VCaP (cell line): ENCODE data around the gene STXBP4.

ENCODE experiments used
- H3K27ac ChIP-seq: fragments of 450-650 bp; 2 replicates; pipeline ENCODE4 v1.5.1; 2017
- TF ChIP-seq, protein P1 (sequence below): fragments of 450-650 bp; conservative IDR thresholded peaks from 2 replicates; pipeline ENCODE4 v1.5.1; 2017; ENCODE audit warnings: mild to moderate bottlenecking, moderate library complexity

The STXBP4 gene

GRCh38 chr17:54935471-54935870 is 33.1 kb upstream of the STXBP4 start:
- no peak overlapping the region for H3K27ac ChIP-seq
- TF ChIP-seq, protein P1, sequence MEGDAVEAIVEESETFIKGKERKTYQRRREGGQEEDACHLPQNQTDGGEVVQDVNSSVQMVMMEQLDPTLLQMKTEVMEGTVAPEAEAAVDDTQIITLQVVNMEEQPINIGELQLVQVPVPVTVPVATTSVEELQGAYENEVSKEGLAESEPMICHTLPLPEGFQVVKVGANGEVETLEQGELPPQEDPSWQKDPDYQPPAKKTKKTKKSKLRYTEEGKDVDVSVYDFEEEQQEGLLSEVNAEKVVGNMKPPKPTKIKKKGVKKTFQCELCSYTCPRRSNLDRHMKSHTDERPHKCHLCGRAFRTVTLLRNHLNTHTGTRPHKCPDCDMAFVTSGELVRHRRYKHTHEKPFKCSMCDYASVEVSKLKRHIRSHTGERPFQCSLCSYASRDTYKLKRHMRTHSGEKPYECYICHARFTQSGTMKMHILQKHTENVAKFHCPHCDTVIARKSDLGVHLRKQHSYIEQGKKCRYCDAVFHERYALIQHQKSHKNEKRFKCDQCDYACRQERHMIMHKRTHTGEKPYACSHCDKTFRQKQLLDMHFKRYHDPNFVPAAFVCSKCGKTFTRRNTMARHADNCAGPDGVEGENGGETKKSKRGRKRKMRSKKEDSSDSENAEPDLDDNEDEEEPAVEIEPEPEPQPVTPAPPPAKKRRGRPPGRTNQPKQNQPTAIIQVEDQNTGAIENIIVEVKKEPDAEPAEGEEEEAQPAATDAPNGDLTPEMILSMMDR = no peak

DNA sequence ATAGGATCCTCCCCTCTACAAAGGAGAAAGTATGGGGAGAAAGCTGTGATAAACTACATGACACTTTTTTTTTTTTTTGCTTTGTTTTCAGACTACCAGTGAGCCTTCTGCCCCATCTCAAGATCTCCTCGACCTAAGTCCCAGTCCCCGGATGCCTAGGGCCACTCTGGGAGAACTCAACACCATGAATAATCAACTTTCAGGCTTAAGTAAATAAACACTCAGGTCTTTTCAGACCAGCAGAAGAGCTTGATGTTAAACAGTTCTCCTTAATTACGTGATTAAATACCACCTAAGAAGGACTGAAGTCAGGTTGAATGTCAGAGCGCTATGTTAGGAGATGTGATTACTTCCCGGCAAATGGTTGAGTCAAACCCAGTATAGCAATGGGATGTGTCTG is 31.5 kb upstream of the STXBP4 start:
- H3K27ac ChIP-seq = no peak overlapping the region
- TF ChIP-seq, protein P1 = no peak

GRCh38 chr17:54937426-54937825 is 31.1 kb upstream of the STXBP4 start:
- TF ChIP-seq, protein P1 = no peak
- no peak overlapping the region for H3K27ac ChIP-seq

- H3K27ac ChIP-seq = no peak overlapping the region
- TF ChIP-seq, protein P1 = no peak
Measured at GRCh38 chr17:54941285-54941684, 27.3 kb upstream of the STXBP4 start.

DNA sequence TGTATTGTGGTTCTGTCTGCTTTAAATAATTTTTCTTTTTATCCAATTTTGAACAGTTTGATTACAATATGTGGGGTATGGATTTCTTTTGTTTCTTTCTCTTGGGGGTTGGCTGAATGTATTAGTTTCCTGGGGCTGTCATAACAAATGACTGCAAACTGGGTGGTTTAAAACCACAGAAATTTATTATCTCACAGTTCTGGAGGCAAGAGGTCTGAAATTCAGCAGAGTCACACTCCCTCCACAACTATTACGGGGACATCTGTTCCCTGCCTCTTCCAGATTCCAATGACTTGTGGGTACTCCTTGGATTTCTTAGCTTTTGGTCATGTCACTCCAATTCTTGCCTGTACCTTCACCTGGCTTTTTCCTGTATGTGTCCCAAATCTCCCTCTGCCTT is 23.8 kb upstream of the STXBP4 start:
- TF ChIP-seq, protein P1 = no peak
- no peak overlapping the region for H3K27ac ChIP-seq

DNA sequence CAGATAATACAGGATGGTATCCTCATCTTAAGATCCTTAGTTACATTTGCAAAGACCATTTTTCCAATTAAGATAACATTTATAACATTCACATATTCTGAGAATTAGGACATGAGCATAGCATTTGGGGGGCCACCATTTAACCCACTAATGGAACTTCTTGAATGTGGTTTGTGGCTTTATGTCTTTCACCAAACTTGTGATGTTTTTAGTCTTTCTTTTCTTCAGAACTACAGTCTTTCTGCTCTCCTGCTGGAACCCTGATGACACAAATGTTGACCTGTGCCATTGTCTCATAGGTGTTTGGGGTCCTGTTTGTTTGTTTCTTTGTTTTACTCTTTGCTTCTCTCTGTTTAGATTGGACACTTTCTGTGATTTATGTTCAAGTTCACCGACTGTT is 23.3 kb upstream of the STXBP4 start:
- no peak overlapping the region for H3K27ac ChIP-seq
- TF ChIP-seq, protein P1 = no peak

DNA sequence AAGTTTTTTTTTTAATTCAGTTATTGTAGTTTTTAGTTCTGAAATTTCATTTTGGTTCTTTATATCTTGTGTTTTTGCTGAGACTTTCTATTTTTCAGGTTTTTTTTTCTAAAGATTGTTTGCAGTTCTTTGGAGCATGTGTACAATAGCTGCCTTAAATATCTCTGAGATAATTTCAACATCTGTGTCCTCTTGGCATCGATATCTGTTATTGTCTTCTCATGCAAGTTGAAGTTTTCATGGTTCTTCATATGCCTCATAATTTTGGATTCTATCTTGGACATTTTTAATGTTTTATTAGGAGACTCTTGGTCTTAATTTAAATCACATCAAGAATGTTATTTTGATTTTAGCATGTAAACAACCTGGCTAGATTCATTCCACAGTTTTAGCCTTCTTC is 22.9 kb upstream of the STXBP4 start:
- H3K27ac ChIP-seq = no peak overlapping the region
- TF ChIP-seq, protein P1 = no peak

DNA sequence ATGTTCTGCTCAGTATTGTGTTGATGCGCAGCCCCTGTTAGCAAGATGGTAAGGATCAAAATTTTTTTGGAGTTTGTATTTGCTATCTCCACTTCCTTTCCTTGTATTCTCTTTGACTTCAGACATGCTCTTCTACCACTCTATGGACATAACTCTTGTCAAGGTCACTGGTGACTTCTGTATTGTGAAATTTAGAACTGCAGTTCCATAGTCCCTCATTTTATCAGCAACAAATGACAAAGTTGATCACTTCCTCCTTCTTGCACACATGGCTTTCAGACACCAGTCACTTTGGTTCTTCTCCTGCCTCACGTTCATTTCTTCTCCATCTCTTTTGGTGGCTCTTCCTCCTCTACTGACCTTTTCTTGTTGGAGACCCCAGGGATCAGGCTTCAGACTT is 21.2 kb upstream of the STXBP4 start:
- H3K27ac ChIP-seq = no peak overlapping the region
- TF ChIP-seq, protein P1 = no peak
